ENCODE data around the gene BANF1. TPM values are rescaled to one million over a fixed set of nuclear protein-coding genes. Genes with fewer than 3 reads are reported as not detected.

The BANF1 gene
- 67.3 TPM for total RNA-seq

GRCh38 chr11:66001942-66002647 is at the start of gene BANF1, which contains the start of gene EIF1AD:
Gene BANF1 (plus strand): TSS chr11:66002503. CDS start chr11:66003251, 748 bp downstream.
Gene EIF1AD (minus strand): TSS chr11:66002157. CDS start chr11:66000389, 1,768 bp downstream.
- peak; percentile 94 for DNase-seq (ENCODE audit: low spot score)
- peak; percentile 88 for ATAC-seq

GRCh38 chr11:65953471-65953870 is 48.8 kb upstream of the BANF1 start:
- ATAC-seq (no peak), DNase-seq (ENCODE audit: low spot score) (no peak)

GRCh38 chr11:65954771-65955170 is 47.5 kb upstream of the BANF1 start:
- ATAC-seq = no peak
- no peak for DNase-seq (ENCODE audit: low spot score)

- DNase-seq (ENCODE audit: low spot score) (no peak), ATAC-seq (no peak)
These were observed 44.0 kb upstream of the BANF1 start for GRCh38 chr11:65958291-65958690.

GRCh38 chr11:65958774-65959420 is 43.4 kb upstream of the BANF1 start:
- DNase-seq (ENCODE audit: low spot score) (no peak), ATAC-seq (no peak)

GRCh38 chr11:65960824-65961266 is 41.5 kb upstream of the BANF1 start:
- ATAC-seq (no peak), DNase-seq (ENCODE audit: low spot score) (no peak)

GRCh38 chr11:65961267-65962140 is 40.8 kb upstream of the BANF1 start, which contains the start of gene SART1:
Gene SART1 (plus strand): TSS chr11:65961734. CDS start chr11:65961781, 47 bp downstream.
- ATAC-seq (peak; percentile 96), DNase-seq (ENCODE audit: low spot score) (peak; percentile 98)

GRCh38 chr11:65962141-65962564 is 40.1 kb upstream of the BANF1 start:
- no peak for ATAC-seq

GRCh38 chr11:65964906-65965305 is 37.4 kb upstream of the BANF1 start:
- DNase-seq (ENCODE audit: low spot score) = no peak
- ATAC-seq = no peak

More at GRCh38 chr11:65962141-65962564, 40.1 kb upstream of the BANF1 start:
- no peak for DNase-seq (ENCODE audit: low spot score)

GRCh38 chr11:65965986-65966762 is 36.1 kb upstream of the BANF1 start:
- DNase-seq (ENCODE audit: low spot score) (no peak), ATAC-seq (no peak)

GRCh38 chr11:65967329-65967934 is 34.9 kb upstream of the BANF1 start:
- no peak for ATAC-seq
- no peak for DNase-seq (ENCODE audit: low spot score)

GRCh38 chr11:65968600-65969482 is 33.5 kb upstream of the BANF1 start:
- peak; percentile 23 for ATAC-seq
- no peak for DNase-seq (ENCODE audit: low spot score)

GRCh38 chr11:65972116-65972515 is 30.2 kb upstream of the BANF1 start:
- ATAC-seq (no peak), DNase-seq (ENCODE audit: low spot score) (no peak)

GRCh38 chr11:65973439-65974110 is 28.7 kb upstream of the BANF1 start:
- DNase-seq (ENCODE audit: low spot score) = no peak

GRCh38 chr11:65975771-65976170 is 26.5 kb upstream of the BANF1 start:
- no peak for DNase-seq (ENCODE audit: low spot score)
- no peak for ATAC-seq

More at GRCh38 chr11:65973439-65974110, 28.7 kb upstream of the BANF1 start:
- ATAC-seq = no peak

- DNase-seq (ENCODE audit: low spot score) (no peak), ATAC-seq (no peak)
These were observed 25.8 kb upstream of the BANF1 start for GRCh38 chr11:65976216-65977176.
